ENCODE data around the gene ABLIM3.

DNA sequence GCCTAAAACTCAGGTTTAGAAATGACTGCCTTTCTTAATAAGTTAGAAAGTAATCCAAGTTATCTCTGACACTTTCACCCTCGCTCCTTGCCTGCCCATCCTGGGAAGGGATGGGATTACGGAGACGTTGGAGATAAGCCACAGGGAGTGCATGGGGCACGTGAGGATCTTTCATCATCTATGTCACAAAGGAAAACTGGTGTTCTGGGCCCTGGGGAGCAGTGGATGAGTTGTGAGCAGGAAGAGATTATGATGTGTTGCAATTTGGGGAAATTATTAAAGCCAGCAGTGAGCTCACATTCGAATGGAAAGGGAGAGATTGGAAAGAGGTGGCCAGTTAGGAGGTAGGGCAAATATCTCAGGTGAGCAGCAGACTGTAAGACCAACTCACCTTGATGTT is 143.2 kb downstream of the ABLIM3 start:
- TF ChIP-seq ZNF75A (CRISPR knock-in tag; IDR thresholded peaks at IDR 0.05) (no peak), RBBP5 (IDR thresholded peaks at IDR 0.05; ENCODE audit: borderline replicate concordance, insufficient read depth, low read length, poor library complexity, severe bottlenecking) (no peak), SIN3A (IDR thresholded peaks at IDR 0.05; ENCODE audit: borderline replicate concordance in 2 of 2, control insufficient read depth in 1 of 2, low read depth in 2 of 2, low read length in 2 of 2) (no peak), BRCA1 (IDR thresholded peaks at IDR 0.05) (no peak), BRCA1 (CRISPR knock-in tag; IDR thresholded peaks at IDR 0.05) (no peak), ETV6 (IDR thresholded peaks at IDR 0.05; ENCODE audit: borderline replicate concordance in 1 of 2, low read depth in 2 of 2, low read length in 1 of 2) (no peak), ETV6 (CRISPR knock-in tag; IDR thresholded peaks at IDR 0.05; ENCODE audit: borderline replicate concordance) (no peak), GATAD2B (IDR thresholded peaks at IDR 0.05; ENCODE audit: borderline replicate concordance) (no peak), RAD21 (CRISPR knock-in tag; conservative IDR thresholded peaks at IDR 0.05 in 1 of 2, IDR thresholded peaks at IDR 0.05 in 1 of 2) (no peak), MAZ (CRISPR knock-in tag; conservative IDR thresholded peaks at IDR 0.05 in 1 of 2, IDR thresholded peaks at IDR 0.05 in 1 of 2) (no peak)
- TF ChIP-seq, protein P1, sequence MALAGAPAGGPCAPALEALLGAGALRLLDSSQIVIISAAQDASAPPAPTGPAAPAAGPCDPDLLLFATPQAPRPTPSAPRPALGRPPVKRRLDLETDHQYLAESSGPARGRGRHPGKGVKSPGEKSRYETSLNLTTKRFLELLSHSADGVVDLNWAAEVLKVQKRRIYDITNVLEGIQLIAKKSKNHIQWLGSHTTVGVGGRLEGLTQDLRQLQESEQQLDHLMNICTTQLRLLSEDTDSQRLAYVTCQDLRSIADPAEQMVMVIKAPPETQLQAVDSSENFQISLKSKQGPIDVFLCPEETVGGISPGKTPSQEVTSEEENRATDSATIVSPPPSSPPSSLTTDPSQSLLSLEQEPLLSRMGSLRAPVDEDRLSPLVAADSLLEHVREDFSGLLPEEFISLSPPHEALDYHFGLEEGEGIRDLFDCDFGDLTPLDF (CRISPR knock-in tag; IDR thresholded peaks at IDR 0.05) = no peak

Measured in K562 (cell line).